ENCODE data around the gene WDR18.

Gene WDR18, protein sequence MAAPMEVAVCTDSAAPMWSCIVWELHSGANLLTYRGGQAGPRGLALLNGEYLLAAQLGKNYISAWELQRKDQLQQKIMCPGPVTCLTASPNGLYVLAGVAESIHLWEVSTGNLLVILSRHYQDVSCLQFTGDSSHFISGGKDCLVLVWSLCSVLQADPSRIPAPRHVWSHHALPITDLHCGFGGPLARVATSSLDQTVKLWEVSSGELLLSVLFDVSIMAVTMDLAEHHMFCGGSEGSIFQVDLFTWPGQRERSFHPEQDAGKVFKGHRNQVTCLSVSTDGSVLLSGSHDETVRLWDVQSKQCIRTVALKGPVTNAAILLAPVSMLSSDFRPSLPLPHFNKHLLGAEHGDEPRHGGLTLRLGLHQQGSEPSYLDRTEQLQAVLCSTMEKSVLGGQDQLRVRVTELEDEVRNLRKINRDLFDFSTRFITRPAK

DNA sequence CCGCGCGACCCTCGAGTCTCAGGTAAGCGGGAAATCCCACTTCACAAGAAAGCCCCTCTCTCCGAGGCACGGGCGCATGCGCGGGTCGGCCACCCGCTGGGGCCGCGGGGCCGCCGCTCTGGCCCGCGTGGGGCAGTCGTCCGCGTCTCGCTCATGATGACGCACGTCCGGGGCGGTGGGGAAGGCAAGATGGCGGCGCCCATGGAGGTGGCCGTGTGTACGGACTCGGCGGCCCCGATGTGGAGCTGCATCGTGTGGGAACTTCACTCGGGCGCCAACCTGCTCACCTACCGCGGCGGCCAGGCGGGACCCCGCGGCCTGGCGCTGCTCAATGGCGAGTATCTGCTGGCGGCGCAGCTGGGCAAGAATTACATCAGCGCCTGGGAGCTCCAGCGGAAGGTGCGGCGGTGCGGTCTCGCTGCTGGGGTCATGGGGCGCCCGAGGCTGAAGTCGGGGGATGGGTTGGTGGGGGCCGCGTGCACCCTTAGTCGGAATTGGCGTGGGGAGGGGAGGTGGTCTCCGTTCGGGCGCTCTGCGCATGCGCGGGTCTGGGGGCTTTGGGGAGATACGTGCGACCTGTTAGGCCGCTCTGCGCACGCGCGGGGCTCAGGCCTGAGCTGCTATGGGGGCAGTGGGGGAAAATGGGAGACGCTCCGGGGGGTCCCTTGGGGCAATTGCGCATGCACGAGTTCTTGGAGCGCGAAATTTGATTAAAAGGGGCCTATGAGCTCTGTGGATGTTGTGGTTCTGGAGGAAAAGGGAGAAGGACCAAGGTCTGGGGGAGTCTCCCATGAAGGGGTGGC lies at the start of gene WDR18:
Gene WDR18 (plus strand): TSS at position 181 of the 803 bp plus-strand sequence. CDS start 9 bp downstream, at position 190.
- TF ChIP-seq, protein P1, sequence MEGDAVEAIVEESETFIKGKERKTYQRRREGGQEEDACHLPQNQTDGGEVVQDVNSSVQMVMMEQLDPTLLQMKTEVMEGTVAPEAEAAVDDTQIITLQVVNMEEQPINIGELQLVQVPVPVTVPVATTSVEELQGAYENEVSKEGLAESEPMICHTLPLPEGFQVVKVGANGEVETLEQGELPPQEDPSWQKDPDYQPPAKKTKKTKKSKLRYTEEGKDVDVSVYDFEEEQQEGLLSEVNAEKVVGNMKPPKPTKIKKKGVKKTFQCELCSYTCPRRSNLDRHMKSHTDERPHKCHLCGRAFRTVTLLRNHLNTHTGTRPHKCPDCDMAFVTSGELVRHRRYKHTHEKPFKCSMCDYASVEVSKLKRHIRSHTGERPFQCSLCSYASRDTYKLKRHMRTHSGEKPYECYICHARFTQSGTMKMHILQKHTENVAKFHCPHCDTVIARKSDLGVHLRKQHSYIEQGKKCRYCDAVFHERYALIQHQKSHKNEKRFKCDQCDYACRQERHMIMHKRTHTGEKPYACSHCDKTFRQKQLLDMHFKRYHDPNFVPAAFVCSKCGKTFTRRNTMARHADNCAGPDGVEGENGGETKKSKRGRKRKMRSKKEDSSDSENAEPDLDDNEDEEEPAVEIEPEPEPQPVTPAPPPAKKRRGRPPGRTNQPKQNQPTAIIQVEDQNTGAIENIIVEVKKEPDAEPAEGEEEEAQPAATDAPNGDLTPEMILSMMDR (IDR thresholded peaks at IDR 0.05; ENCODE audit: insufficient read depth, missing control alignments) = no peak
- FAIRE-seq = no peak
- DNase-seq (ENCODE audit: insufficient read length, low spot score) = peak; percentile 99

DNA sequence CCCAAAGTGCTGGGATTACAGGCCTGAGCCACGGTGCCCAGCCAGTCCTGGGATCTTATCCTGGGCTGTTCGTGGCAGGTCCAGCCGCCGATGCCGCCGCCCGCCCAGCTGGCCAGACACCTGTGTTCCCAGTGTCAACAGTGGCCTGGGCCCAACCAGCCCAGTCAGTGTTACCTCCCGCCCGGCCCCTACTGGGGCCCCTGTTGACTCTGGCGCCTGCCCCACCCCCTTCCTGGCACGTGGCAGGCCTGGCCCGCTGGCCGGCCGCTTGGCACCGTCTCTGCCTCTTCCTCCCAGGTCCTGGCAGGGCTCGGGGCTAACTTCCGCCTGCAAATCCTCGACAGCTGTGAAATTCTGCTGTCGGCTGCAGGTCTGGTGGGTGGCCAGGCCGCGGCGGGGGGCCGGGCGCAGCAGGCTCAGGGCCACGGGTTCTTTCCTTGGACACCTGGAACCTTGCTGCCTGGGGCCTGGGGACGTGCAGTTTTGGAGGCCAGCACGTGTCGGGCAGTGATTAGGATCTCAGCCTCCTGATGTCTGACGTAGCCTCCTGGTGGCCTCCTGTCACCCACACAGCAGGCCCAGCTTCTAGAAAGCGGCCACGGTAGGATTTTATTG lies 49.2 kb upstream of the WDR18 start:
- FAIRE-seq (no peak), DNase-seq (ENCODE audit: insufficient read length, low spot score) (no peak)
- TF ChIP-seq, protein P1 (IDR thresholded peaks at IDR 0.05; ENCODE audit: insufficient read depth, missing control alignments) = no peak

DNA sequence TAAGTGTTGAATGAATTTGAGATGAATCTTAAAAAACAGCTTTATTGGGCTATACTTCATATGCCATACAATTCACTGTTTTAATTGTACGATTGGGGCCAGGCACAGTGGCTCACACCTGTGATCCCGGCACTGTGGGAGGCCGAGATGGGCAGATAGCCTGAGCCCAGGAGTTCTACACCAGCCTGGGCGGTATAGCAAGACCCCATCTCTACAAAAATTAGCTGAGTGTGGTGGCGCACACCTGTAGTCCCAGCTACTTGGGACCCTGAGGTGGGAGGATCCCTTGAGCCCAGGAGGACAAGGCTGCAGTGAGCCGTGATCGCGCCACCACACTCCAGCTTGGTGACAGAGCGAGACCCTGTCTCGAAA lies 48.0 kb upstream of the WDR18 start:
- no peak for FAIRE-seq
- DNase-seq (ENCODE audit: insufficient read length, low spot score) = no peak
- TF ChIP-seq, protein P1 (IDR thresholded peaks at IDR 0.05; ENCODE audit: insufficient read depth, missing control alignments) = no peak

DNA sequence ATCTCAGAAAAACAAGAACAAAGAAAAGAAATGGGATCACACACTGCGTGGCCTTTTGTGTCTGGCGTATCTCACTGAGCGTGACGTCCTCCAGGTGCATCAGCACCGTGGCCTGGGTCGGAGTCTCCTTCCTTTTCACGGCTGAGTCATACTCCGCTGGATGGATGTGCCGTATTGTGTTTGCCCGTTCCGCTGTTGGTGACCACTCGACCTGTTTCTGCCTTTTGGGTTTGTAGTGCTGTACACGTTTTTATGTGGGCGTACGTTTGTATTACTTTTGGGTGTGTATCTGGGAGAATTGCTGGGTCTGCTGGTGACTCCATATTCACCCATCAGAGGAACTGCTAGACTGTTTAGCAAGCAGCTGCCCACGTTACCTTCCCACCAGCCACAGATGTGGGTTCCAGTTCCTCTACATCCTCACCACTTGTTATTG lies 46.9 kb upstream of the WDR18 start:
- FAIRE-seq (no peak), DNase-seq (ENCODE audit: insufficient read length, low spot score) (no peak)
- TF ChIP-seq, protein P1 (IDR thresholded peaks at IDR 0.05; ENCODE audit: insufficient read depth, missing control alignments) = no peak

DNA sequence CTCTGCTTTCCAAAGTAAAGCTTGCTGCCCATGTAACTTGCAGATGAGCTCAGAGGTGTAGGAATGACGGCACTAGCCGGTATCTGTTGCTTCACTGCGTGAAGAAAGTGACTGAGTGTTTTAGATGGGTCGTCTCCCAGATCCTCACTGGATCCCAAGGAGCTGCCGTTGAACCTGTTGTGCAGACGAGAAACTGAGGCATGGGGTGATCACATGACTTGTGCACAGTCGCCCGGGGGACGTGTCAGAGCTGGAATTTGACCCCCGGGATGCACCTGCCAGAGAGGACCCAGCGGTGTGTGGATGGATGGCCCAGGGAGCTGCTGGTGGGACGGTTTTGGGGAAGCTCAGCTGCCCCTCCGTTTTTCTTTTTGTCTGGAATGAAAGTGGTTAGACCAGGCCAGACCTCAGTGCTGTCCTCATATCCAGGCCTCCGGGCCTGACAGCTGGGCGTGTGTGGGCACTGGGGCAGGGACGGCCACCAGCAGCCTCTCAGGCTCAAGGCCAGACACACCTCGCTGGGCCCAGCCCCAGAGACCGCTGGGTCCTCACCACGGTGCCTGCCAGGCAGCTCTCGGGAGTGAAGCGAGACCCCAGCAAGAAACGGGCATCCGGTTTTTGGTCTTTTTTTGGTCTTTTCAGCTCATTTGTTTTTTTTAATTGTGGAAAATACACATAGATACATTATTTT lies 45.8 kb upstream of the WDR18 start:
- TF ChIP-seq, protein P1 (IDR thresholded peaks at IDR 0.05; ENCODE audit: insufficient read depth, missing control alignments) = no peak
- no peak for DNase-seq (ENCODE audit: insufficient read length, low spot score)
- FAIRE-seq = no peak

DNA sequence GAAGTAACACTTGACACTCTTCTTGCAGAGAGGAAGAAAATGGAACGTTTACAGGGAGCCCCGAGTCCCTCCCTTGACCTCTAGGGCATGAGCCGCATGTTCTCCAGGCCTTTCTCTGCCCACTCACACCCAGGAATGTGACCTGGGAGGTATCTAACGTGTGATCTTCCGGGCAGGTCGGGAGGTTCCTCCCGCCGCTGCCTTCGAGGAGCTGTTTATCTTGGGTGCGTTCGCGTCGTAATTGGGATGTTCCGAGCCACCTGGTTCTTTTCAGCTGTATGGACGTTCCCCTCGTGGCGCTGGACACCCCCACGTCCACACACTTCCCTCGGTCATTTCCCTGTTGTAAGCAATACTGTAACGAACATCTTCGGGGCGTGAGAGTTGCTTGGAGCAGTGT lies 44.7 kb upstream of the WDR18 start:
- no peak for FAIRE-seq
- TF ChIP-seq, protein P1 (IDR thresholded peaks at IDR 0.05; ENCODE audit: insufficient read depth, missing control alignments) = no peak
- DNase-seq (ENCODE audit: insufficient read length, low spot score) = no peak
